OCI-M2 (cell line): ENCODE measurements around the gene RAB6B.

ENCODE experiments used
- DNase-seq: peaks from one replicate; lab custom pipeline; 2025; ENCODE audit not compliant: unreplicated experiment; lab: John Stamatoyannopoulos, UW

RAB6B gene

GRCh38 chr3:133775835-133776234 is 119.8 kb downstream of the RAB6B start:
- DNase-seq: no peak

- DNase-seq: no peak
These were observed 120.4 kb downstream of the RAB6B start for GRCh38 chr3:133775309-133775708.
